Neural cell (in vitro differentiated cells): Measurements from ENCODE around the gene UBE2H. TPM values are rescaled to one million over a fixed set of nuclear protein-coding genes. Genes with fewer than 3 reads are reported as not detected.

Experiments
- H2AFZ ChIP-seq: fragments of 200-600, 300-800 bp; sonication (generic), shearing (Covaris generic); 2 replicates; pipeline ENCODE4 v1.6.0; 2014; ENCODE audit warnings: low read depth, mild to moderate bottlenecking, antibody characterized with exemption, low read length, moderate library complexity
- H3F3A ChIP-seq: fragments of 200-600 bp; shearing (Covaris generic); 2 replicates; pipeline ENCODE4 v1.6.1; 2016; ENCODE audit warnings: mild to moderate bottlenecking, moderate library complexity, mixed read lengths, antibody characterized with exemption, low read length; ENCODE audit not compliant: insufficient read depth, poor library complexity, severe bottlenecking
- H3K27ac ChIP-seq: fragments of 200-600, 300-800 bp; sonication (generic), shearing (Covaris generic); 2 replicates; pipeline ENCODE4 v1.5.1; 2014; ENCODE audit warnings: mild to moderate bottlenecking, low read length, moderate library complexity
- H3K27me3 ChIP-seq: fragments of 300-800, 200-600 bp; sonication (generic), shearing (Covaris generic); 2 replicates; pipeline ENCODE4 v1.6.0; 2014; ENCODE audit warnings: mild to moderate bottlenecking, low read depth, low read length, moderate library complexity; ENCODE audit not compliant: insufficient read depth
- H3K36me3 ChIP-seq: fragments of 300-800, 200-600 bp; sonication (generic), shearing (Covaris generic); 2 replicates; pipeline ENCODE4 v1.5.1; 2014; ENCODE audit warnings: mild to moderate bottlenecking, antibody characterized with exemption, low read length, moderate library complexity; ENCODE audit not compliant: insufficient read depth
- H3K4me2 ChIP-seq: fragments of 300-800, 200-600 bp; sonication (generic), shearing (Covaris generic); 2 replicates; pipeline ENCODE4 v1.6.0; 2014; ENCODE audit warnings: mild to moderate bottlenecking, low read length
- H3K4me3 ChIP-seq: fragments of 300-800, 200-600 bp; sonication (generic), shearing (Covaris generic); 2 replicates; pipeline ENCODE4 v1.5.1; 2014; ENCODE audit warnings: mild to moderate bottlenecking, low read length, moderate library complexity
- H3K79me2 ChIP-seq: fragments of 200-600 bp; shearing (Covaris generic); replicated peaks from 2 replicates; pipeline ENCODE4 v1.6.0; 2014; ENCODE audit warnings: mild to moderate bottlenecking, low read length, moderate library complexity; ENCODE audit not compliant: insufficient read depth
- H3K9ac ChIP-seq: fragments of 300-800, 200-600 bp; sonication (generic), shearing (Covaris generic); 2 replicates; pipeline ENCODE4 v1.6.1; 2016; ENCODE audit warnings: mild to moderate bottlenecking, low read length, mixed read lengths
- H3K9me2 ChIP-seq: fragments of 200-600 bp; shearing (Covaris generic); 2 replicates; pipeline ENCODE4 v1.6.1; 2016; ENCODE audit warnings: mild to moderate bottlenecking, low read length, mixed read lengths; ENCODE audit not compliant: insufficient read depth
- H3K9me3 ChIP-seq: fragments of 200-600, 300-800 bp; sonication (generic), shearing (Covaris generic); 2 replicates; pipeline ENCODE4 v1.6.1; 2016; ENCODE audit warnings: mild to moderate bottlenecking, mixed run types, low read length, moderate library complexity, mixed read lengths
- H4K20me1 ChIP-seq: fragments of 200-600 bp; shearing (Covaris generic); 2 replicates; pipeline ENCODE4 v1.6.1; 2016; ENCODE audit warnings: mild to moderate bottlenecking, mixed run types; ENCODE audit not compliant: insufficient read depth
- CTCF ChIP-seq: fragments of 450-650 bp; IDR thresholded peaks from 2 replicates; pipeline ENCODE4 v1.5.1; 2014; ENCODE audit warnings: antibody characterized with exemption, mild to moderate bottlenecking, moderate library complexity; ENCODE audit not compliant: poor library complexity, severe bottlenecking
- MXI1 ChIP-seq: fragments of 450-650 bp; conservative IDR thresholded peaks from 2 replicates; pipeline ENCODE4 v1.6.1; 2014; ENCODE audit warnings: antibody characterized with exemption, mild to moderate bottlenecking; ENCODE audit not compliant: poor library complexity, severe bottlenecking
- POLR2AphosphoS5 ChIP-seq: IDR thresholded peaks from 2 replicates; pipeline ENCODE4 v1.6.1; 2012
- RAD21 ChIP-seq: fragments of 450-650 bp; conservative IDR thresholded peaks from 2 replicates; pipeline ENCODE4 v1.6.1; 2014; ENCODE audit warnings: antibody characterized with exemption, mild to moderate bottlenecking, moderate library complexity
- REST ChIP-seq: IDR thresholded peaks from 2 replicates; pipeline ENCODE4 v1.6.1; 2012; ENCODE audit warnings: borderline replicate concordance
- SMC3 ChIP-seq: fragments of 450-650 bp; conservative IDR thresholded peaks from 2 replicates; pipeline ENCODE4 v1.6.1; 2014; ENCODE audit warnings: antibody characterized with exemption, mild to moderate bottlenecking, moderate library complexity; ENCODE audit not compliant: poor library complexity
- TAF1 ChIP-seq: IDR thresholded peaks from 2 replicates; pipeline ENCODE4 v1.6.1; 2012; ENCODE audit warnings: low read depth
- polyA plus RNA-seq: library from polyadenylated mRNA; depleted of rRNA; stranded (reverse); fragments of >200 nt; gene quantifications from 2 replicates; pipeline ENCODE4 v1.2.3, GENCODE V29; 2014

UBE2H gene
- polyA plus RNA-seq, 1 donor from 2014 or later, result 96.1 TPM

- H3F3A ChIP-seq, result no peaks in the 10 kb centered on the region
- H4K20me1 ChIP-seq, result no peaks in the 10 kb centered on the region
- H2AFZ ChIP-seq, result no peak overlapping the region
- H3K27ac ChIP-seq, result no peak overlapping the region
- no peaks in the 10 kb centered on the region for H3K27me3 ChIP-seq
- no peaks in the 10 kb centered on the region for H3K9me2 ChIP-seq
- TF ChIP-seq TAF1, result no peak
- TF ChIP-seq REST, result no peak
- H3K9me3 ChIP-seq, result no peaks in the 10 kb centered on the region
- no peaks in the 10 kb centered on the region for H3K36me3 ChIP-seq
- H3K79me2 ChIP-seq, result no peaks in the 10 kb centered on the region
- no peak overlapping the region for H3K9ac ChIP-seq
- no peak overlapping the region for H3K4me3 ChIP-seq
- H3K4me2 ChIP-seq, result no peak overlapping the region
Measured at GRCh38 chr7:129804111-129804889, 148.5 kb downstream of the UBE2H start.

GRCh38 chr7:129803546-129804081 is 149.1 kb downstream of the UBE2H start:
- TF ChIP-seq REST (no peak), MXI1 (no peak), SMC3 (no peak), CTCF (no peak), RAD21 (no peak), POLR2AphosphoS5 (no peak)
- Histone ChIP-seq H3K9ac (no peak overlapping the region), H3F3A (no peaks in the 10 kb centered on the region), H3K4me3 (no peak overlapping the region), H3K9me2 (no peaks in the 10 kb centered on the region), H2AFZ (no peak overlapping the region), H3K36me3 (no peaks in the 10 kb centered on the region), H3K27ac (no peak overlapping the region), H3K27me3 (no peaks in the 10 kb centered on the region), H4K20me1 (no peaks in the 10 kb centered on the region), H3K4me2 (no peak overlapping the region), H3K79me2 (no peaks in the 10 kb centered on the region), H3K9me3 (no peaks in the 10 kb centered on the region)
